CD4-positive, alpha-beta T cell treated with Interleukin-15 for 4 hours (primary cell): ENCODE results near the gene NAPSA.
A peak's percentile ranks its signal among the peaks of the same experiment; 100 is the strongest.

ENCODE experiments used
- DNase-seq: peaks from one replicate; pipeline ENCODE4 v3.0.0-alpha.2; 2020; ENCODE audit warnings: low spot score

Gene NAPSA

DNA sequence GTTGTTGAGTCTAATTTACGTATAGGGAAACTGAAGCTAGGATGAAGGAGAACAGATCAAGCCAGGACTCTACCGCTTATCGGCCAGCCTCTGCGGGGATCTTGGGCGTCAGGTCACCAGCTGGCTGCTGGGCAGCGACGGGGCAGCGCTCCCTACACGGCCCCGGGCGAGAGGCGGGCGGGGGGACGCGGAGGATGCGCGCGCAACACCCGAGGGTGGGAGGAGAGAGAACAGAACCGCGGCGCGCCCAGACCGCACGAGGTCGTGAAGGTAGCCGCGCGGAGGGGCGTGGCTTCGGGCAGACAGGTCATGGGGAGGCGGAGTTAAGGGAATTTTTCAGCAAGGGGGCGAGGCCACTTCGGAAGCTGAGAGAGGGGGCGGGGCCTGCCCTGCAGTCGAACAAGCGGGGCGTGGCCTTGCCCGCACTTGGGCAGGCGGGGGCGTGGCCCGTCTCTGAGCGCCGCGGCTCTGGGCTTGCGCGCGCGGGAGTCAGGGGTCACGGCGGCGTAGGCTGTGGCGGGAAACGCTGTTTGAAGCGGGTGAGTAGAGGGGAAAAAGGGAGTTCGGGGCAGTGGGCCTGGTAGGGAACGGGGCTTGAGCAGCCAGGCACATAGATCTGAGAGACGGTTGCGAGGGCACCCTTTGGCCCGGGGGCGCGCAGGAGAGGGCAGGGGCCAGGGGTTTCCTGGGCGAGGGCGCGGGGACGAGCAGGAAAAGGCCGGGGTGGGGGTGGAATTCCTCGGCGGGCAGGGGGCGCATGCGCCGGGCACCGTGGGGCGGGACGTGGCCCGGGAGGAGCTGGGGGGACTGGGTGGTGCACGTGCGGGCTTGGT, 18.6 kb upstream of the NAPSA start, which contains the start of gene POLD1:
Gene POLD1, plus strand, starts transcription at position 496 of the 833 bp plus-strand sequence. CDS start 14,505 bp downstream, outside the sequence.
- peak; percentile 99 for DNase-seq

GRCh38 chr19:50383001-50383851, 17.8 kb upstream of the NAPSA start:
- no peak for DNase-seq

- DNase-seq = no peak
These were observed 16.7 kb upstream of the NAPSA start for GRCh38 chr19:50381881-50382729.

- no peak for DNase-seq
These were observed 15.3 kb upstream of the NAPSA start for GRCh38 chr19:50380751-50381151.

- no peak for DNase-seq
These were observed 14.7 kb upstream of the NAPSA start for GRCh38 chr19:50380137-50380536.

DNA sequence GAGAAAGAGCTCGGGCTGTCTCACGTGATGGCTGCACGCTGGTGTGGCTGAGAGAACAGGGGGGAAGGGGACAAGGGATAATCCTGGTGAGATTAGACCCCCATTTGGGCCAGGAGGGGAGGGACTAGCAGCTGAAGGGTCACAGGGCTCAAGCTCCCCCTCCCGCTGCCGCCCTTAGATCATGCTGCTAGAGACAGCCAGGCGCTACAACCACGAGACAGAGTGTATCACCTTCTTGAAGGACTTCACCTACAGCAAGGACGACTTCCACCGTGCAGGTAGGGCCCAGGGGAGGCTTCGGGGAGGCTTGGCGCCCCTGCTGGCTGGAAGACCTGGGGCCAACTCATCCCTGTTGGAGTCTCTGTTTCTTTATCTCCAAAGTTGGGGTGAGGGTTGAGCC, 14.2 kb upstream of the NAPSA start:
- no peak for DNase-seq

GRCh38 chr19:50378863-50379236, 13.4 kb upstream of the NAPSA start:
- no peak for DNase-seq

DNA sequence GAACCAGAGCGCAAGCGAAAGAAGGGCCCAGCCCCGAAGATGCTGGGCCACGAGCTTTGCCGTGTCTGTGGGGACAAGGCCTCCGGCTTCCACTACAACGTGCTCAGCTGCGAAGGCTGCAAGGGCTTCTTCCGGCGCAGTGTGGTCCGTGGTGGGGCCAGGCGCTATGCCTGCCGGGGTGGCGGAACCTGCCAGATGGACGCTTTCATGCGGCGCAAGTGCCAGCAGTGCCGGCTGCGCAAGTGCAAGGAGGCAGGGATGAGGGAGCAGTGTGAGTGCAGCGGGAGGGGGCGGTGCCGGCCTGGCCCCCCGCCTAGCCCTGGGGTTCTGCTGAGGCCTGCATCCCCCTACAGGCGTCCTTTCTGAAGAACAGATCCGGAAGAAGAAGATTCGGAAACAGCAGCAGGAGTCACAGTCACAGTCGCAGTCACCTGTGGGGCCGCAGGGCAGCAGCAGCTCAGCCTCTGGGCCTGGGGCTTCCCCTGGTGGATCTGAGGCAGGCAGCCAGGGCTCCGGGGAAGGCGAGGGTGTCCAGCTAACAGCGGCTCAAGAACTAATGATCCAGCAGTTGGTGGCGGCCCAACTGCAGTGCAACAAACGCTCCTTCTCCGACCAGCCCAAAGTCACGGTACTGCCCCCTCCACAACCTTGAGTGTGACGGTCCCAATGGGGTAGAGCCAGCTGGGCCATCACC, 12.9 kb upstream of the NAPSA start:
- DNase-seq = no peak

DNA sequence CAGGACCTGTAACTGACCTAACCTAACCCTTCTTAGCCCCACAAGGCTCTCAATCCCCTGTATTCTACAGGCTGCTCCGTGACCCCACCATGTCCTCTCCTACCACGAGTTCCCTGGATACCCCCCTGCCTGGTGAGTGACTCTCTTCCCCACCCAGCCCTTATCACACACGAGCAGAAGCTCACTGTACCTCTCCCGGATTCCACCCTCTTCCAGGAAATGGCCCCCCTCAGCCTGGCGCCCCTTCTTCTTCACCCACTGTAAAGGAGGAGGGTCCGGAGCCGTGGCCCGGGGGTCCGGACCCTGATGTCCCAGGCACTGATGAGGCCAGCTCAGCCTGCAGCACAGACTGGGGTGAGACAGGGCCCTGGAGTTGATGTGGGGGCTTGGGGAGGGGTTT, 12.1 kb upstream of the NAPSA start:
- no peak for DNase-seq

DNA sequence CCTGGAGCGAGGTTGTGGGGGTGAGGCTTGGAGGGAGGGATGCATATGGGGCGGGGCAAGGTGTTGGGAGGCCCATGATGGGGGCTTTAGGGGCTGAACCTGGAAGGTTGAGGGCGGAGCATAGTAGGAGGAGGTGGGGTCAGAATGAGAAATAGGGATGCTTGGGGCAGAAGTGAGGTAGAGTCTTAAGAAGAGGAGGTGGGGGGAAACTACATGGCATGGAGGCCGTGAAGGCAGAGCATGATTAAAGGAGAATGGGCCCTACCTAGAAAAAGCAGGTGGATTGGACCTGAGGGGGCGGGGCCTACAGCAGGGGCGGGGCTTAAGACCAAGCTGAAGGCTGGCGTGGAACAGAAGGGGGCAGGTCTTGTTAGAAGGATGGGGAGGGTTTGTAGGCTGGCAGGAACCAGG, 11.6 kb upstream of the NAPSA start:
- DNase-seq = peak; percentile 52

GRCh38 chr19:50376166-50377050, 11.0 kb upstream of the NAPSA start, which contains the start of gene NR1H2:
TSS of gene NR1H2 (plus strand) at chr19:50376457. CDS start at chr19:50377606, 1,149 bp downstream.
- peak; percentile 96 for DNase-seq

DNA sequence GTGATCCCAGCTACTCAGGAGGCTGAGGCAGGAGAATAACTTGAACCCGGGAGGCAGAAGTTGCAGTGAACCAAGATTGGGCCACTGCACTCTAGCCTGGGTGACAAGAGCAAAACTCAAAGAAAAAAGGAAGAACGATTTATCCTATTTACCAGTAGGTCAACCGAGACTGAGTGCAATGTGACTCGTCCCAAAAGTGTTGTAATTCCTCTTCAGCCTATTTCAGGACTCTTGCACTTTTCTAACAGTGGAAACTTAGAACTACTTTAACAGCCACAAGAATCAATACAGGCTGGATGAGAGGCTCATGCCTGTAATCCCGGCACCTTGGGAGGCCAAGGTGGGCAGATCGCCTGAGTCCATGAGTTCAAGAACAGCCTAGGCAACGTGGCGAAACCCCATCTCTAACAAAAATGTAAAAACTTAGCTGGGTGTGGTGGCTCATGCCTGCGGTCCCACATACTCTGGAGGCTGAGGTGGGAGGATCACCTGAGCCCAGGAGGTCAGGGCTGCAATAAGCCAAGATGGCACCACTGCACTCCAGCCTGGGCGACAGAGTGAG, 6.6 kb upstream of the NAPSA start:
- no peak for DNase-seq

- DNase-seq = peak; percentile 80
These were observed 3.5 kb upstream of the NAPSA start for GRCh38 chr19:50368649-50369570.

DNA sequence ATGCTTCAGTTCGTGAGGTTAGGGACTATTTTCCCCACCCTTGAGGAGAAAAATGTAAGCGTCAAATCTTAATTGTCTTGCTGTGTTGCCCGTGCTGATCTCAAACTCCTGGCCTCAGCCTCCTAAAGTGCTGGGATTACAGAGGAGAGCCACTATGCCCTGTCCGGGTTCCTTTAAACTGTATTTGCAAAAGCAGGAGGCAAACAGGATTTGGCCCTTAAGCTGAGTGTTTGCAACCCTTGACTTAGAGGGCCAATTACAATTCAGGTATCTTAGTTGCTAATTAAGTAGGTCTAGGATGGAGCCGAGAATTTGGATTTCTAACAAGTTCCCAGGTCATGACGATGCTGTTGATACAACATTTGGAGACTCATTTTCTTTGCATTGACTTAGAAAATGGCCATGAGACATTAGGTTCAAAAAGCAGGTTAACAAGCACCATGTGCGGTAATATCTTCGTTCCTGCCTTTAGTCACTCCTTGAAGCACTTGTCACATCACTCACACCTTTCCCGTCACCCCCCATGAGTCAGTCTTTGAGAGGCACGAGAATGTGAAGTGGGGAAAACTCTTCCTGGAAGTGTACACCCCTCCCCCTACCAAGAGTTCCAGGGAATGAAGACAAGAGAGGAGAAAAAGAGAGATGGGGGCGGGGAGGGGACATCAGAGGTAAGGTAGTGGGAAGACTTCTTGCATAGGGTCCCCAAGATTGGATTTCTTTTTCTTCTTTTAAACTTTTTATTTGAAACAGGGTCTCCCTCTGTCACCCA, 2.6 kb downstream of the NAPSA start:
- peak; percentile 60 for DNase-seq

GRCh38 chr19:50362030-50362412, 3.4 kb downstream of the NAPSA start:
- DNase-seq = no peak

DNA sequence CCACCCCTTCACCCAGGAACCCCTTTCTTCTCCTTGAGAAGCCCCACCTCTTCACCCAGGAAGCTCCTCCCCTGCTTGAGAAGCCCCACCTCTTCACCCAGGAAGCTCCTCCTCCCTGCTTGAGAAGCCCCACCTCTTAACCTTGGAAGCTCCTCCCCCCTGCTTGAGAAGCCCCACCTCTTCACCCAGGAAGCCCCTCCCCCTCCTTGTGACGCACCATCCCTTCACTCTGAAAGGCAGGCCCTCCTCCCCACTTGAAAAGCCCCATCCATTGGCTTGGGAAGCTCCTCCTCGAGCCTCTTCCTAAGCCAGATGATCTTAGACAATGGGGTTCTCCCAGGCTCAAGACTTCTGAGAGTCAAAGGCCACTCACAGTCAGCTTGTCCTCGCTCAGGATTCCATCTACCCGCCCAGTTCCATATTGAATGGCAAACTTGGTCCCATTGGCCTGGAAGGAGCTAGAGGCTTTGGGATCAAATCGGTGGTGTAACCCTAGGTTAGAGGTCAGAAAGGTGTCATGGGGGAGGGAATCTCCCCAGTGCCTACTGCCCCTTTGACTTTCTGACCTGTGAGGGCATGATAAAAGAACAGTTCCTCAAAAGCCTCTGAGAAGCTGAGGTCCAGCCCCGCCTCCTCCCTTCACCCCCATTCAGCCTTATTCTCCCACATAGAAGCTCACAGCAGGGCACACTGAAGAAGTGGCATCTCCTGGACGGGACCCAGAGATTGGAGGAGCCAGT, 4.0 kb downstream of the NAPSA start:
- no peak for DNase-seq

DNA sequence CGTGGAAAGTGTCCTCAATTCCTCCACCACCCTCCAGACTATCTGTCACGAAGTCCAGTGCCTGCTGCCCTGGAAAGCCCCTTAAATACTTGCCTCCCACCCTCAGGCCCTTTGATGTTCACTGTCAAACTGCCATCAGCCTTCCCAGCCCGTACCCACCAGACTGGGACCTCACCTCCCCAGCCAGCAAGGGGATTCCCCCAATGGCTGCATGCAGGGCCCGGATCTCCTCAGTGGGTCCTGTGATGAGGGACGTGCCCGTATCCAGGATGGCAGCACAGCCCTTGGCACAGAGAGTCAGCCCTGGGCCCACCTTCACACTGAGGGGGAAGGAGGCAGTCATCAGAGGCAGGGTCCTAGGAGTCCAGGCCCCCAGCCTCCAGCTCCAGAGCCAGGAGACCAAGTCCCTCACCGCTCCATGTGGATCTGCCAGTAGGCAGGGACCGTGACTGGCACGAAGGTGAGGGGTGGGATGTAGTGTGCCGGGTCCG, 6.1 kb downstream of the NAPSA start:
- no peak for DNase-seq
